Embryonic facial prominence (tissue), 1 donor: ENCODE results near the gene TJP2.
A peak's percentile ranks its signal among the peaks of the same experiment; 100 is the strongest.

Source experiments
- DNase-seq: peaks from one replicate; pipeline ENCODE4 v3.0.0-alpha.2; 2016; ENCODE audit errors: extremely low spot score

Gene TJP2

GRCh38 chr9:69232135-69232534, 58.1 kb downstream of the TJP2 start:
- DNase-seq = no peak

- DNase-seq = no peak
Observed at GRCh38 chr9:69234683-69235082, 60.6 kb downstream of the TJP2 start.

- DNase-seq = no peak
Observed at GRCh38 chr9:69236188-69236587, 62.1 kb downstream of the TJP2 start.

GRCh38 chr9:69237702-69238295, 63.7 kb downstream of the TJP2 start:
- no peak for DNase-seq

GRCh38 chr9:69243116-69243515, 69.0 kb downstream of the TJP2 start:
- no peak for DNase-seq

- DNase-seq = no peak
Observed at GRCh38 chr9:69246629-69247028, 72.6 kb downstream of the TJP2 start.

GRCh38 chr9:69248005-69248404, 73.9 kb downstream of the TJP2 start:
- no peak for DNase-seq

GRCh38 chr9:69249337-69249736, 75.3 kb downstream of the TJP2 start:
- no peak for DNase-seq

- DNase-seq = no peak
Observed at GRCh38 chr9:69250681-69251080, 76.6 kb downstream of the TJP2 start.

- DNase-seq = no peak
Observed at GRCh38 chr9:69252436-69252835, 78.4 kb downstream of the TJP2 start.

- DNase-seq = peak; percentile 65
Observed at GRCh38 chr9:69253057-69253456, 79.0 kb downstream of the TJP2 start.

GRCh38 chr9:69254223-69254622, 80.1 kb downstream of the TJP2 start:
- no peak for DNase-seq

- DNase-seq = no peak
Observed at GRCh38 chr9:69255591-69255990, 81.5 kb downstream of the TJP2 start.

- DNase-seq = no peak
Observed at GRCh38 chr9:69258551-69258950, 84.5 kb downstream of the TJP2 start.

GRCh38 chr9:69260161-69260560, 86.1 kb downstream of the TJP2 start:
- DNase-seq = no peak

- no peak for DNase-seq
Observed at GRCh38 chr9:69261636-69262035, 87.6 kb downstream of the TJP2 start.

GRCh38 chr9:69264526-69264925, 90.4 kb downstream of the TJP2 start:
- no peak for DNase-seq

GRCh38 chr9:69265891-69266290, 91.8 kb downstream of the TJP2 start:
- DNase-seq = no peak

GRCh38 chr9:69272212-69272611, 98.1 kb downstream of the TJP2 start:
- no peak for DNase-seq

- DNase-seq = no peak
Observed at GRCh38 chr9:69273161-69273560, 99.1 kb downstream of the TJP2 start.

- DNase-seq = no peak
Observed at GRCh38 chr9:69276775-69277174, 102.7 kb downstream of the TJP2 start.

- no peak for DNase-seq
Observed at GRCh38 chr9:69279084-69279731, 105.1 kb downstream of the TJP2 start.

GRCh38 chr9:69279733-69280132, 105.7 kb downstream of the TJP2 start:
- DNase-seq = no peak

GRCh38 chr9:69283003-69283402, 108.9 kb downstream of the TJP2 start:
- DNase-seq = no peak
